HepG2 (cell line): ENCODE measurements around the gene AFAP1. TPM values are rescaled to one million over a fixed set of nuclear protein-coding genes. Genes with fewer than 3 reads are reported as not detected.

Experiments used
- ATAC-seq: fragments of 200-7000 bp; cut with Tn5 transposase; 3 replicates; pipeline ENCODE4 v1.9.1; 2020; ENCODE audit warnings: mild to moderate bottlenecking, moderate library complexity
- BruUV-seq: library from RNA; stranded (reverse); fragments of 400-500 nt; replicated peaks from 2 replicates; lab custom pipeline; 2021; lab: Mats Ljungman, UMichigan
- CTCF ChIA-PET: fragments of 300-600 bp; formaldehyde crosslinking; extraction: SDS; loops from one replicate; lab custom pipeline; 2021; ENCODE audit warnings: low total read pairs, inconsistent platforms, low intra/inter-chr PET ratio; lab: Yijun Ruan, JAX
- POLR2A ChIA-PET: fragments of 350-600 bp; sonication (Branson Sonifier 250); formaldehyde crosslinking; loops from one replicate; lab custom pipeline; 2020; ENCODE audit warnings: antibody characterized with exemption, inconsistent platforms; lab: Yijun Ruan, JAX
- DNase-seq: peaks from one replicate; pipeline ENCODE4 v3.0.0-alpha.2; 2015; ENCODE audit warnings: low spot score
- FAIRE-seq: peaks from 3 replicates; lab custom pipeline; 2011; peaks lifted over from hg19 to GRCh38; lab: Jason Lieb, UNC
- H2AFZ ChIP-seq: one replicate; pipeline ENCODE4 v1.6.1; 2011; ENCODE audit warnings: low read length, inconsistent platforms
- H3K27ac ChIP-seq: fragments of 300-600 bp; 3 replicates; pipeline ENCODE4 v1.8.0; 2011; ENCODE audit warnings: mixed run types, mild to moderate bottlenecking, mixed read lengths, low read length, inconsistent platforms; ENCODE audit not compliant: insufficient read depth; ENCODE audit errors: extremely low read length
- H3K27me3 ChIP-seq, 2 experiments: fragments of 200-600 bp in 1 of 2; 2 replicates in 1 of 2; 3 replicates in 1 of 2; pipeline versions ENCODE4 v1.6.0 to v1.8.0; 2011; ENCODE audit warnings: low read length in 2 of 2, mild to moderate bottlenecking in 2 of 2, moderate library complexity in 2 of 2, inconsistent platforms in 1 of 2; ENCODE audit not compliant: insufficient read depth in 2 of 2, control insufficient read depth in 1 of 2
- H3K36me3 ChIP-seq, 2 experiments: fragments of 200-600 bp in 1 of 2; replicated peaks in 1 of 2; 2 replicates in 1 of 2; 3 replicates in 1 of 2; pipeline versions ENCODE4 v1.5.1 to v1.8.0; 2011; ENCODE audit warnings: low read length in 2 of 2, inconsistent platforms in 1 of 2; ENCODE audit not compliant: insufficient read depth in 2 of 2, control insufficient read depth in 1 of 2
- H3K4me1 ChIP-seq: 2 replicates; pipeline ENCODE4 v1.5.1; 2012; ENCODE audit warnings: low read length, inconsistent platforms; ENCODE audit not compliant: insufficient read depth
- H3K4me2 ChIP-seq: 2 replicates; pipeline ENCODE4 v1.6.0; 2011; ENCODE audit warnings: low read depth, low read length, inconsistent platforms
- H3K4me3 ChIP-seq, 3 experiments: fragments of 200-600 bp in 1 of 3; sonication (generic), shearing (Covaris generic) in 1 of 3; replicated peaks in 1 of 3; 2 replicates each; pipeline ENCODE4 v1.5.1; 2011 to 2016; ENCODE audit warnings: low read length in 3 of 3, inconsistent platforms in 2 of 3, low read depth in 2 of 3, mild to moderate bottlenecking in 2 of 3, control low read depth in 1 of 3, mixed read lengths in 1 of 3; ENCODE audit not compliant: insufficient read depth in 1 of 3
- H3K79me2 ChIP-seq: one replicate; pipeline ENCODE4 v1.6.1; 2011; ENCODE audit warnings: low read length, inconsistent platforms; ENCODE audit not compliant: insufficient read depth
- H3K9ac ChIP-seq: 2 replicates; pipeline ENCODE4 v1.6.0; 2011; ENCODE audit warnings: mild to moderate bottlenecking, low read depth, low read length, inconsistent platforms; ENCODE audit not compliant: insufficient read depth
- H3K9me3 ChIP-seq: 2 replicates; pipeline ENCODE4 v1.5.1; 2012; ENCODE audit warnings: mild to moderate bottlenecking, low read length
- H4K20me1 ChIP-seq: 2 replicates; pipeline ENCODE4 v1.6.0; 2011; ENCODE audit warnings: inconsistent platforms, mild to moderate bottlenecking, low read length, moderate library complexity; ENCODE audit not compliant: insufficient read depth
- BRCA1 ChIP-seq: sonication (generic); formaldehyde crosslinking; IDR thresholded peaks from 2 replicates; pipeline ENCODE4 v1.4.0; 2020; ENCODE audit warnings: missing genetic modification reagents
- CBX2 ChIP-seq, 2 experiments: fragments of 200-600 bp in 1 of 2; sonication (generic); formaldehyde crosslinking in 1 of 2; IDR thresholded peaks; 2 replicates each; pipeline versions ENCODE4 v1.7.0 to v1.8.1; 2018 to 2022; ENCODE audit warnings: low read depth in 2 of 2, low read length in 1 of 2, mild to moderate bottlenecking in 1 of 2, missing genetic modification reagents in 1 of 2
- FOXC1 ChIP-seq: sonication (generic); formaldehyde crosslinking; IDR thresholded peaks from 2 replicates; pipeline ENCODE4 v1.8.0; 2022; ENCODE audit warnings: mild to moderate bottlenecking, missing genetic modification reagents, borderline replicate concordance
- GABPB1 ChIP-seq: IDR thresholded peaks from 2 replicates; pipeline ENCODE4 v1.6.1; 2016; ENCODE audit warnings: mild to moderate bottlenecking, missing genetic modification reagents, moderate library complexity, missing compliant biosample characterization
- HDAC6 ChIP-seq: fragments of 200-600 bp; sonication (generic); IDR thresholded peaks from 2 replicates; pipeline ENCODE4 v1.7.0; 2017; ENCODE audit warnings: mild to moderate bottlenecking, antibody characterized with exemption, low read length, low read depth
- SP140L ChIP-seq: sonication (generic); formaldehyde crosslinking; IDR thresholded peaks from 2 replicates; pipeline ENCODE4 v1.4.0; 2020; ENCODE audit warnings: missing genetic modification reagents, borderline replicate concordance
- ZNF432 ChIP-seq: sonication (generic); formaldehyde crosslinking; IDR thresholded peaks from 2 replicates; pipeline ENCODE4 v1.5.0; 2020; ENCODE audit warnings: missing genetic modification reagents, mild to moderate bottlenecking, borderline replicate concordance
- ZNF790 ChIP-seq: sonication (generic); formaldehyde crosslinking; IDR thresholded peaks from 2 replicates; pipeline ENCODE4 v1.8.0; 2022; ENCODE audit warnings: missing genetic modification reagents, mild to moderate bottlenecking, borderline replicate concordance
- WGBS: methylation state at CpG from one replicate; pipeline ENCODE4 v1.1.6; 2017; ENCODE audit warnings: low lambda C conversion rate; 5-methylcytosine and 5-hydroxymethylcytosine counted together
- in situ Hi-C: cut with HindIII; loops from 2 replicates; pipeline ENCODE4 v1.10.0; 2017; ENCODE audit warnings: low pct_unique_long_range_greater_than_20kb; ENCODE audit not compliant: extremely low pct_ligation_motif_present
- intact Hi-C: fragments of 100-400 bp; cut with micrococcal nuclease; formaldehyde crosslinking; loops from one replicate; pipeline ENCODE4 v1.10.0; 2022; ENCODE audit not compliant: unreplicated experiment
- polyA plus RNA-seq, 8 experiments: library from polyadenylated mRNA; depleted of rRNA in 3 of 8; stranded (reverse) in 7 of 8; unstranded in 1 of 8; fragments of >200 nt; fragmentation: Illumina TruSeq in 4 of 8; extraction: Trizol in 4 of 8; gene quantifications; 2 replicates each; pipeline versions ENCODE4 v1.2.1 to v1.2.3, GENCODE V29; 2011 to 2016; ENCODE audit warnings: low read depth in 4 of 8, missing spikeins in 1 of 8, mixed read lengths in 1 of 8; ENCODE audit not compliant: insufficient read depth in 1 of 8
- total RNA-seq, 5 experiments: library from RNA; depleted of rRNA; stranded (reverse); fragments of >200 nt; fragmentation: Illumina TruSeq; extraction: Trizol; gene quantifications; 2 replicates each; pipeline ENCODE4 v1.2.3, GENCODE V29; 2016; ENCODE audit warnings: low read depth in 1 of 5
- TF ChIP-seq, protein P1 (sequence below), 2 experiments: sonication (generic) in 1 of 2; formaldehyde crosslinking in 1 of 2; IDR thresholded peaks; 2 replicates each; pipeline versions ENCODE4 v1.4.0 to v1.6.1; 2016 to 2020; ENCODE audit warnings: borderline replicate concordance in 1 of 2, low read depth in 1 of 2, mild to moderate bottlenecking in 1 of 2, missing genetic modification reagents in 1 of 2
- TF ChIP-seq, protein P2 (sequence below): sonication (generic); formaldehyde crosslinking; IDR thresholded peaks from 2 replicates; pipeline ENCODE4 v1.4.0; 2020; ENCODE audit warnings: missing genetic modification reagents, mild to moderate bottlenecking, borderline replicate concordance
- TF ChIP-seq, protein P3 (sequence below): sonication (generic); formaldehyde crosslinking; IDR thresholded peaks from 2 replicates; pipeline ENCODE4 v1.4.0; 2020; ENCODE audit warnings: mild to moderate bottlenecking, missing genetic modification reagents

Gene AFAP1
- total and polyA plus RNA-seq, 2 of the 13 experiments (the other 11 are each of a cell fraction or from before 2014, with no cell fraction given): 2.5 TPM

DNA sequence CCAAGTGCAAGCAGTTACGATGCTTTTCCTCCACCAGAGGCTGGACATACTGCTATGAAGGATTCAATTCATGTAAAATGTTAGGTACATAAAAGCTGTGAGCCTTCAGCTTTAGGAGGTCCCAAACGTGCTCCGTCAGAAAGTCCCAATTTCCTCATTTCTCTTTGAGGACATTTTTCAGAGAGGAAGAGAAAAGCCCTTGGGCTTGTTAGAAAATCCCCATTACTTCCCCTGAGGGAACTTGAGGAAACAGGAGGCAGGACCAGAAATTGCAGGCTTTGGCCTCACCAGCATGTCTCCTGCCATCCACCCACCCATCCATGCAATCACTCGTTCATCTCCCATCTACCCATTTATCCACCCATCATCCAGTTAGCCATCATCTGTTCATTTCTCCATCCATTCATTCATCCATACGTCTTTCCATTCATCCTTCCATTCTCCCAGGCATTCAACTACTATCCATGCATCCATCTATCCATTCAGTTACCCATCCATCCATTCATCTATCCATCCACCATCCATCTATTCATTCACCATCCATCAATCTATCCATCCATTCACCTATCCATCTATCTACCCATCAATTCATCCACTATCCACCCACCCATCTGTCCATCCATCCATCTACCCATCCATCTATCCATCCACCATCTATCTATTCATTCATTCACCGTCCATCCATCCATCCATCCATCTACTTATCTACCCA lies 223.5 kb downstream of the AFAP1 start:
- in situ Hi-C loops: no loop called here

More for the DNA sequence above, 223.5 kb downstream of the AFAP1 start:
- intact Hi-C loops: no loop called here
- ChIA-PET POLR2A (interaction anchor here (1.4 kb wide), 1 partner anchor 42 kb away, joined by 3 read pairs; no protein-coding TSS in a partner anchor), CTCF (no interaction called here)
- no TSS peak for BruUV-seq
- Histone ChIP-seq H3K79me2 (no peaks in the 10 kb centered on the region), H3K4me1 (0 out of 2 replicates have a peak, but pooled peaks cover 4% of the 10 kb centered on the region), H3K4me2 (no peak overlapping the region), H4K20me1 (no peaks in the 10 kb centered on the region), H3K36me3 (no peaks in the 10 kb centered on the region), H3K4me3 (no peak overlapping the region), H3K9ac (no peak overlapping the region), H3K27ac (no peak overlapping the region), H2AFZ (no peak overlapping the region), H3K9me3 (no peaks in the 10 kb centered on the region), H3K27me3 (no peaks in the 10 kb centered on the region)
- no peak for FAIRE-seq
- 78% methylated on average over 6 of the region's 6 CpGs for WGBS
- no peak for ATAC-seq
- DNase-seq: no peak
- no peak for TF ChIP-seq BRCA1 (CRISPR knock-in tag)
- no peak for TF ChIP-seq ZNF790
- TF ChIP-seq SP140L (CRISPR knock-in tag): no peak
- no peak for TF ChIP-seq GABPB1 (CRISPR knock-in tag)
- no peak for TF ChIP-seq FOXC1
- TF ChIP-seq ZNF432: no peak
- TF ChIP-seq, protein P1, sequence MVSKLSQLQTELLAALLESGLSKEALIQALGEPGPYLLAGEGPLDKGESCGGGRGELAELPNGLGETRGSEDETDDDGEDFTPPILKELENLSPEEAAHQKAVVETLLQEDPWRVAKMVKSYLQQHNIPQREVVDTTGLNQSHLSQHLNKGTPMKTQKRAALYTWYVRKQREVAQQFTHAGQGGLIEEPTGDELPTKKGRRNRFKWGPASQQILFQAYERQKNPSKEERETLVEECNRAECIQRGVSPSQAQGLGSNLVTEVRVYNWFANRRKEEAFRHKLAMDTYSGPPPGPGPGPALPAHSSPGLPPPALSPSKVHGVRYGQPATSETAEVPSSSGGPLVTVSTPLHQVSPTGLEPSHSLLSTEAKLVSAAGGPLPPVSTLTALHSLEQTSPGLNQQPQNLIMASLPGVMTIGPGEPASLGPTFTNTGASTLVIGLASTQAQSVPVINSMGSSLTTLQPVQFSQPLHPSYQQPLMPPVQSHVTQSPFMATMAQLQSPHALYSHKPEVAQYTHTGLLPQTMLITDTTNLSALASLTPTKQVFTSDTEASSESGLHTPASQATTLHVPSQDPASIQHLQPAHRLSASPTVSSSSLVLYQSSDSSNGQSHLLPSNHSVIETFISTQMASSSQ (IDR thresholded peaks at IDR 0.05; ENCODE audit: low read depth): no peak
- TF ChIP-seq, protein P1 (CRISPR knock-in tag; IDR thresholded peaks at IDR 0.05; ENCODE audit: borderline replicate concordance): no peak
- no peak for TF ChIP-seq HDAC6
- TF ChIP-seq, protein P2, sequence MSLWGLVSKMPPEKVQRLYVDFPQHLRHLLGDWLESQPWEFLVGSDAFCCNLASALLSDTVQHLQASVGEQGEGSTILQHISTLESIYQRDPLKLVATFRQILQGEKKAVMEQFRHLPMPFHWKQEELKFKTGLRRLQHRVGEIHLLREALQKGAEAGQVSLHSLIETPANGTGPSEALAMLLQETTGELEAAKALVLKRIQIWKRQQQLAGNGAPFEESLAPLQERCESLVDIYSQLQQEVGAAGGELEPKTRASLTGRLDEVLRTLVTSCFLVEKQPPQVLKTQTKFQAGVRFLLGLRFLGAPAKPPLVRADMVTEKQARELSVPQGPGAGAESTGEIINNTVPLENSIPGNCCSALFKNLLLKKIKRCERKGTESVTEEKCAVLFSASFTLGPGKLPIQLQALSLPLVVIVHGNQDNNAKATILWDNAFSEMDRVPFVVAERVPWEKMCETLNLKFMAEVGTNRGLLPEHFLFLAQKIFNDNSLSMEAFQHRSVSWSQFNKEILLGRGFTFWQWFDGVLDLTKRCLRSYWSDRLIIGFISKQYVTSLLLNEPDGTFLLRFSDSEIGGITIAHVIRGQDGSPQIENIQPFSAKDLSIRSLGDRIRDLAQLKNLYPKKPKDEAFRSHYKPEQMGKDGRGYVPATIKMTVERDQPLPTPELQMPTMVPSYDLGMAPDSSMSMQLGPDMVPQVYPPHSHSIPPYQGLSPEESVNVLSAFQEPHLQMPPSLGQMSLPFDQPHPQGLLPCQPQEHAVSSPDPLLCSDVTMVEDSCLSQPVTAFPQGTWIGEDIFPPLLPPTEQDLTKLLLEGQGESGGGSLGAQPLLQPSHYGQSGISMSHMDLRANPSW (CRISPR knock-in tag): no peak
- TF ChIP-seq CBX2 (IDR thresholded peaks at IDR 0.05; ENCODE audit: low read depth, low read length): no peak
- no peak for TF ChIP-seq CBX2 (CRISPR knock-in tag; IDR thresholded peaks at IDR 0.05; ENCODE audit: low read depth)
- TF ChIP-seq, protein P3, sequence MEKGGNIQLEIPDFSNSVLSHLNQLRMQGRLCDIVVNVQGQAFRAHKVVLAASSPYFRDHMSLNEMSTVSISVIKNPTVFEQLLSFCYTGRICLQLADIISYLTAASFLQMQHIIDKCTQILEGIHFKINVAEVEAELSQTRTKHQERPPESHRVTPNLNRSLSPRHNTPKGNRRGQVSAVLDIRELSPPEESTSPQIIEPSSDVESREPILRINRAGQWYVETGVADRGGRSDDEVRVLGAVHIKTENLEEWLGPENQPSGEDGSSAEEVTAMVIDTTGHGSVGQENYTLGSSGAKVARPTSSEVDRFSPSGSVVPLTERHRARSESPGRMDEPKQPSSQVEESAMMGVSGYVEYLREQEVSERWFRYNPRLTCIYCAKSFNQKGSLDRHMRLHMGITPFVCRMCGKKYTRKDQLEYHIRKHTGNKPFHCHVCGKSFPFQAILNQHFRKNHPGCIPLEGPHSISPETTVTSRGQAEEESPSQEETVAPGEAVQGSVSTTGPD (CRISPR knock-in tag): no peak
